H1 (cell line): ENCODE results near the gene LSM3. TPM values are rescaled to one million over a fixed set of nuclear protein-coding genes. Genes with fewer than 3 reads are reported as not detected.

Source experiments
- CTCF ChIA-PET: fragments of 300-600 bp; sonication (Branson Sonifier 250); formaldehyde crosslinking; loops from one replicate; lab custom pipeline; 2021; ENCODE audit not compliant: partially characterized antibody; lab: Charles Lee
- POLR2A ChIA-PET: fragments of 300-600 bp; sonication (Branson Sonifier 250); formaldehyde crosslinking; loops from one replicate; lab custom pipeline; 2021; ENCODE audit warnings: inconsistent platforms; ENCODE audit not compliant: partially characterized antibody; lab: Charles Lee
- DNase-seq, 2 experiments: peaks; one replicate each; pipeline versions ENCODE4 v3.0.0 to v3.0.0-alpha.2; 2010 to 2022; ENCODE audit warnings: low spot score in 2 of 2, low read depth in 1 of 2, mixed read lengths in 1 of 2
- FAIRE-seq: peaks from 2 replicates; lab custom pipeline; 2011; peaks lifted over from hg19 to GRCh38; lab: Jason Lieb, UNC
- H2AFZ ChIP-seq: 2 replicates; pipeline ENCODE4 v1.8.1; 2012; ENCODE audit warnings: low read length, inconsistent platforms
- H2AK5ac ChIP-seq: 2 replicates; pipeline ENCODE4 v1.6.1; 2013; ENCODE audit warnings: low read depth, low read length
- H2BK120ac ChIP-seq: replicated peaks from 2 replicates; pipeline ENCODE3; 2013; ENCODE audit warnings: low read depth, low read length, inconsistent platforms
- H2BK12ac ChIP-seq: 2 replicates; pipeline ENCODE4 v1.6.1; 2013; ENCODE audit warnings: low read depth, low read length
- H2BK15ac ChIP-seq: 2 replicates; pipeline ENCODE4 v1.6.1; 2013; ENCODE audit warnings: low read length
- H2BK20ac ChIP-seq: 2 replicates; pipeline ENCODE4 v1.6.1; 2013; ENCODE audit warnings: low read length
- H2BK5ac ChIP-seq: 2 replicates; pipeline ENCODE4 v1.6.1; 2013; ENCODE audit warnings: low read depth, low read length
- H3K14ac ChIP-seq: 2 replicates; pipeline ENCODE4 v1.6.1; 2013; ENCODE audit warnings: inconsistent platforms; ENCODE audit not compliant: insufficient read length
- H3K18ac ChIP-seq: 2 replicates; pipeline ENCODE4 v1.6.1; 2013; ENCODE audit warnings: low read length; ENCODE audit errors: extremely low read depth
- H3K23ac ChIP-seq: 2 replicates; pipeline ENCODE4 v1.6.1; 2013; ENCODE audit warnings: inconsistent platforms; ENCODE audit not compliant: insufficient read length
- H3K23me2 ChIP-seq: 2 replicates; pipeline ENCODE4 v1.6.1; 2013; ENCODE audit warnings: low read depth, low read length
- H3K27ac ChIP-seq: 2 replicates; pipeline ENCODE4 v1.6.1; 2011; ENCODE audit warnings: low read depth, low read length, inconsistent platforms
- H3K27me3 ChIP-seq, 4 experiments: replicated peaks in 1 of 4; 1 replicate in 1 of 4; 2 replicates in 3 of 4; pipeline versions ENCODE4 v1.6.1 to v1.8.1; 2011 to 2013; ENCODE audit warnings: low read length in 3 of 4, mild to moderate bottlenecking in 3 of 4, inconsistent platforms in 2 of 4, mixed read lengths in 2 of 4, moderate library complexity in 1 of 4; ENCODE audit not compliant: control insufficient read depth in 3 of 4, insufficient read depth in 3 of 4; ENCODE audit errors: extremely low read depth in 1 of 4
- H3K36me3 ChIP-seq, 4 experiments: 2 replicates each; pipeline versions ENCODE4 v1.6.1 to v1.8.1; 2011 to 2013; ENCODE audit warnings: mild to moderate bottlenecking in 4 of 4, low read length in 3 of 4, moderate library complexity in 2 of 4, control low read depth in 1 of 4, inconsistent platforms in 1 of 4; ENCODE audit not compliant: insufficient read depth in 4 of 4, control insufficient read depth in 2 of 4
- H3K4ac ChIP-seq: replicated peaks from 2 replicates; pipeline ENCODE3; 2013; ENCODE audit warnings: low read length, low read depth, mixed read lengths, inconsistent platforms; ENCODE audit not compliant: insufficient read length
- H3K4me1 ChIP-seq, 4 experiments: replicated peaks in 1 of 4; 1 replicate in 1 of 4; 2 replicates in 3 of 4; pipeline versions ENCODE4 v1.6.1 to v1.8.1; 2011 to 2013; ENCODE audit warnings: low read length in 3 of 4, inconsistent platforms in 2 of 4, mixed read lengths in 1 of 4; ENCODE audit not compliant: insufficient read depth in 4 of 4, control insufficient read depth in 3 of 4
- H3K4me2 ChIP-seq, 2 experiments: 2 replicates each; pipeline versions ENCODE4 v1.6.1 to v1.8.1; 2011 to 2013; ENCODE audit warnings: low read depth in 2 of 2, low read length in 2 of 2, control low read depth in 1 of 2, inconsistent platforms in 1 of 2, mild to moderate bottlenecking in 1 of 2; ENCODE audit not compliant: insufficient read depth in 1 of 2
- H3K4me3 ChIP-seq, 4 experiments: fragments of 200-600, 300-600 bp in 1 of 4; sonication (generic), shearing (Covaris generic), sonication (Bioruptor Twin) in 1 of 4; 2 replicates each; pipeline versions ENCODE4 v1.5.1 to v1.8.1; 2011 to 2016; ENCODE audit warnings: low read length in 4 of 4, low read depth in 3 of 4, control low read depth in 2 of 4, inconsistent platforms in 2 of 4, mild to moderate bottlenecking in 2 of 4, mixed read lengths in 1 of 4, moderate library complexity in 1 of 4; ENCODE audit not compliant: insufficient read depth in 2 of 4; ENCODE audit errors: extremely low read depth in 1 of 4
- H3K56ac ChIP-seq: replicated peaks from 2 replicates; pipeline ENCODE3; 2013; ENCODE audit warnings: low read depth, mild to moderate bottlenecking, mixed read lengths, low read length, inconsistent platforms; ENCODE audit not compliant: insufficient read length
- H3K79me1 ChIP-seq: 2 replicates; pipeline ENCODE4 v1.6.1; 2013; ENCODE audit warnings: low read depth, low read length, control low read depth
- H3K79me2 ChIP-seq, 2 experiments: 2 replicates each; pipeline versions ENCODE4 v1.6.1 to v1.8.1; 2012 to 2013; ENCODE audit warnings: low read length in 2 of 2, mild to moderate bottlenecking in 2 of 2, inconsistent platforms in 1 of 2; ENCODE audit not compliant: insufficient read depth in 2 of 2, control insufficient read depth in 1 of 2
- H3K9ac ChIP-seq, 4 experiments: replicated peaks in 1 of 4; 1 replicate in 1 of 4; 2 replicates in 3 of 4; pipeline versions ENCODE4 v1.6.1 to v1.8.1; 2011 to 2013; ENCODE audit warnings: low read depth in 3 of 4, low read length in 3 of 4, control low read depth in 2 of 4, mild to moderate bottlenecking in 2 of 4, moderate library complexity in 2 of 4, inconsistent platforms in 1 of 4; ENCODE audit errors: extremely low read depth in 1 of 4
- H3K9me3 ChIP-seq, 2 experiments: 2 replicates each; pipeline versions ENCODE4 v1.6.1 to v1.8.1; 2012 to 2013; ENCODE audit warnings: mild to moderate bottlenecking in 2 of 2, moderate library complexity in 2 of 2, control low read depth in 1 of 2, inconsistent platforms in 1 of 2, low read depth in 1 of 2, low read length in 1 of 2, mixed read lengths in 1 of 2; ENCODE audit not compliant: insufficient read depth in 2 of 2
- H4K20me1 ChIP-seq, 2 experiments: replicated peaks in 1 of 2; 2 replicates each; pipeline versions ENCODE3 to v1.8.1; 2011 to 2013; ENCODE audit warnings: inconsistent platforms in 2 of 2, low read length in 2 of 2, mild to moderate bottlenecking in 1 of 2; ENCODE audit not compliant: insufficient read depth in 2 of 2, control insufficient read depth in 1 of 2
- H4K5ac ChIP-seq: 2 replicates; pipeline ENCODE4 v1.6.1; 2013; ENCODE audit warnings: low read length, low read depth, mixed read lengths, inconsistent platforms; ENCODE audit not compliant: insufficient read length
- H4K8ac ChIP-seq: 2 replicates; pipeline ENCODE4 v1.8.0; 2013; ENCODE audit warnings: mild to moderate bottlenecking, moderate library complexity, low read length, inconsistent platforms; ENCODE audit not compliant: insufficient read depth; ENCODE audit errors: extremely low read depth
- H4K91ac ChIP-seq: replicated peaks from 2 replicates; pipeline ENCODE3; 2013; ENCODE audit warnings: low read length, mixed read lengths, inconsistent platforms; ENCODE audit not compliant: insufficient read length
- BACH1 ChIP-seq: IDR thresholded peaks from 2 replicates; pipeline ENCODE4 v1.6.1; 2012; ENCODE audit warnings: low read length, improper control_type of control experiment
- CREB1 ChIP-seq: IDR thresholded peaks from 2 replicates; pipeline ENCODE4 v1.6.1; 2012; ENCODE audit warnings: inconsistent platforms
- EZH2 ChIP-seq: fragments of 200-600 bp; sonication (generic); IDR thresholded peaks from 2 replicates; pipeline ENCODE4 v1.7.1; 2012; ENCODE audit warnings: low read depth, mild to moderate bottlenecking, moderate library complexity, low read length, inconsistent platforms; ENCODE audit not compliant: severe bottlenecking
- FOSL1 ChIP-seq: IDR thresholded peaks from 2 replicates; pipeline ENCODE4 v1.6.1; 2011; ENCODE audit warnings: mild to moderate bottlenecking, low read depth, low read length, moderate library complexity; ENCODE audit not compliant: insufficient read depth
- RNF2 ChIP-seq: fragments of 200-900, 300-1000 bp; sonication (generic); IDR thresholded peaks from 2 replicates; pipeline ENCODE4 v1.7.1; 2016; ENCODE audit warnings: borderline replicate concordance, low read depth, mild to moderate bottlenecking, antibody characterized with exemption, low read length; ENCODE audit not compliant: poor library complexity, severe bottlenecking; ENCODE audit errors: missing control alignments
- WGBS, 2 experiments: shearing (Covaris generic) in 1 of 2; methylation state at CpG; one replicate each; pipeline versions ENCODE4 v1.1.6 to v1.1.7; 2013 to 2015; ENCODE audit warnings: low lambda C conversion rate in 2 of 2, mixed read lengths in 2 of 2, inconsistent platforms in 1 of 2, low coverage in 1 of 2, missing lambda C conversion rate in 1 of 2; ENCODE audit not compliant: insufficient replicate concordance in 2 of 2, insufficient coverage in 1 of 2, insufficient read length in 1 of 2; ENCODE audit errors: extremely low coverage in 1 of 2, missing lambda C conversion rate in 1 of 2; 5-methylcytosine and 5-hydroxymethylcytosine counted together
- polyA plus RNA-seq, 7 experiments: library from polyadenylated mRNA; depleted of rRNA in 3 of 7; stranded (reverse) in 5 of 7; unstranded in 2 of 7; fragments of >200 nt in 5 of 7; fragments of 200-250 nt in 2 of 7; gene quantifications; 1 replicate in 5 of 7; 2 replicates in 1 of 7; 4 replicates in 1 of 7; pipeline versions ENCODE4 v1.2.1 to v1.2.3, GENCODE V29; 2011 to 2013; ENCODE audit warnings: missing spikeins in 2 of 7, mixed read lengths in 2 of 7
- total RNA-seq: library from RNA; stranded (reverse); fragmentation: NEBNext Ultra II Directional; extraction: Animal tissue kit (Norgen Biotek cat#: 25700); gene quantifications from 2 replicates; pipeline ENCODE4 v1.2.1, GENCODE V29; 2021

The LSM3 gene
- total and polyA plus RNA-seq, 2 of the 8 experiments (the other 6 are each of a cell fraction or from before 2014, with no cell fraction given) = 7.1 to 25.4 TPM

- no peak overlapping the region for H3K18ac ChIP-seq
- H3K14ac ChIP-seq = no peak overlapping the region
- H3K79me1 ChIP-seq = no peaks in the 10 kb centered on the region
- H4K20me1 ChIP-seq = no peaks in the 10 kb centered on the region
- no peak overlapping the region for H2AFZ ChIP-seq
- no peak for FAIRE-seq
- H2BK120ac ChIP-seq = no peak overlapping the region
- no peak overlapping the region for H3K4ac ChIP-seq
- DNase-seq = no peak
- POLR2A ChIA-PET = no interaction called here
- no peaks in the 10 kb centered on the region for H3K36me3 ChIP-seq
- no peak overlapping the region for H4K91ac ChIP-seq
- no peak overlapping the region for H3K9ac ChIP-seq
- H3K4me3 ChIP-seq = no peak overlapping the region
- H3K27ac ChIP-seq = no peak overlapping the region
- no peaks in the 10 kb centered on the region for H3K4me1 ChIP-seq
- no peak overlapping the region for H4K8ac ChIP-seq
- H2BK12ac ChIP-seq = no peak overlapping the region
- H3K23ac ChIP-seq = no peak overlapping the region
- peaks cover 4 to 6% of the 10 kb centered on the region in 2 experiments; a peak in 1 of 4 replicates for H3K9me3 ChIP-seq
- no peak overlapping the region for H2BK15ac ChIP-seq
- H3K27me3 ChIP-seq = no peaks in the 10 kb centered on the region
- no peak overlapping the region for H3K56ac ChIP-seq
- TF ChIP-seq EZH2 (no peak), CREB1 (no peak), FOSL1 (no peak), BACH1 (no peak), RNF2 (no peak)
- H2BK20ac ChIP-seq = no peak overlapping the region
- CTCF ChIA-PET = interaction anchor here (1.1 to 2.1 kb wide), 4 partner anchors 11 to 270 kb away, joined by 3 to 7 read pairs (median 4); no protein-coding TSS in a partner anchor
- no peaks in the 10 kb centered on the region for H3K23me2 ChIP-seq
- H3K79me2 ChIP-seq = no peaks in the 10 kb centered on the region
- WGBS, 2 experiments = 94% methylated on average over 7 of the region's 7 CpGs; no CpG with 5 or more reads in 1 of the 2 experiments
- H2AK5ac ChIP-seq = no peak overlapping the region
- no peak overlapping the region for H2BK5ac ChIP-seq
- H4K5ac ChIP-seq = no peak overlapping the region
- no peak overlapping the region for H3K4me2 ChIP-seq
Observed at GRCh38 chr3:14238356-14238755, 59.7 kb downstream of the LSM3 start.
